ENCODE data around the gene CYTH3. TPM values are rescaled to one million over a fixed set of nuclear protein-coding genes. Genes with fewer than 3 reads are reported as not detected.

The CYTH3 gene
- total and polyA plus RNA-seq, 2 of the 8 experiments (the other 6 are each of a cell fraction or from before 2014, with no cell fraction given), result 10.3 to 11.9 TPM

- no peak for TF ChIP-seq ATF3 (IDR thresholded peaks at IDR 0.05; ENCODE audit: insufficient read depth, low read depth, low read length)
- no peak for TF ChIP-seq PHF8 (conservative IDR thresholded peaks at IDR 0.05; ENCODE audit: low read depth, low read length)
- no peak for TF ChIP-seq CHD1 (IDR thresholded peaks at IDR 0.05; ENCODE audit: low read depth, low read length)
- no peak for TF ChIP-seq CBX5 (IDR thresholded peaks at IDR 0.05; ENCODE audit: low read depth, low read length)
Observed at GRCh38 chr7:6147627-6148026, 124.8 kb downstream of the CYTH3 start (continued).

Data from H1 (cell line).